ENCODE data around the gene LGALS8.
"Not testable (repeated sequence)": the region's sequence is repeated elsewhere in the genome, so short reads cannot be mapped to it uniquely, and the experiment has no call there.

Gene LGALS8

GRCh38 chr1:236536540-236536939, 12.8 kb downstream of the LGALS8 start:
- in situ Hi-C loops (cut with HindIII; ENCODE audit: low sequenced_read_pairs), result no loop called here

GRCh38 chr1:236540813-236541465, 17.2 kb downstream of the LGALS8 start:
- in situ Hi-C loops (cut with HindIII; ENCODE audit: low sequenced_read_pairs), result no loop called here

- in situ Hi-C loops (cut with HindIII; ENCODE audit: low sequenced_read_pairs), result no loop called here
These were observed 17.9 kb downstream of the LGALS8 start for GRCh38 chr1:236541710-236542109.

GRCh38 chr1:236543065-236543669, 19.4 kb downstream of the LGALS8 start:
- in situ Hi-C loops (cut with HindIII; ENCODE audit: low sequenced_read_pairs), result no loop called here

- in situ Hi-C loops (cut with HindIII; ENCODE audit: low sequenced_read_pairs), result no loop called here
These were observed 21.9 kb downstream of the LGALS8 start for GRCh38 chr1:236545621-236546169.

DNA sequence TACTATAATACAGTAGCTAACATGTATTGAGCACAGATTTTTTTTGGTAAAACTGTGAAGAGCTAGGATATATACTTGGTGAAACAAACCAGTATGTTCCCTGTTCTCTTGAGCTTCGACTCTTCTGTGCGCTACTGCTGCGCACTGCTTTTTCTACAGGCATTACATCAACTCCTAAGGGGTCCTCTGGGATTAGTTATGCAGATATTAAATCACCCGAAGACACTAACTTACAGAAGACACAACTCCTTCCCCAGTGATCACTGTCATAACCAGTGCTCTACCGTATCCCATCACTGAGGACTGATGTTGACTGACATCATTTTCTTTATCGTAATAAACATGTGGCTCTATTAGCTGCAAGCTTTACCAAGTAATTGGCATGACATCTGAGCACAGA, 24.7 kb downstream of the LGALS8 start:
- in situ Hi-C loops (cut with HindIII; ENCODE audit: low sequenced_read_pairs), result no loop called here

- in situ Hi-C loops (cut with HindIII; ENCODE audit: low sequenced_read_pairs), result no loop called here
These were observed 27.4 kb downstream of the LGALS8 start for GRCh38 chr1:236550961-236551851.

DNA sequence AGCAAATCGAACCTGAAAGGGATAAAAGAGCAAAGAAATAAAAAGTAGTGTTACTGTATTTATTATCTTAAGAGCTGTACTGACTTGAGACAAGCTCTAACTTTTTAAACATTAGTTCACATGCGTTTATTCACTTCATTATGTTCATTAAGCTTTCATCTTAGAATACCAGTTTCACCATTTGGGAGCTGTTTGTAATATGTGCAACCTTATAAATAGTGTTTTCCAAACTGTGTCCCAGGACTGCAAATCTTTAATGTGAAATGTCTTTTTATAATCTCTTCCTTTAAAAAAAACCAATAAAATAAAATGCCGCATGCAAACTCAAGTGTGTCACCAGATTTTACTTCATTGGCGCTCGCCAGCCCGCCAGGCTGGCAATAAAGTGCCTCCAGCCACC, 28.3 kb downstream of the LGALS8 start:
- in situ Hi-C loops (cut with HindIII; ENCODE audit: low sequenced_read_pairs), result no loop called here

DNA sequence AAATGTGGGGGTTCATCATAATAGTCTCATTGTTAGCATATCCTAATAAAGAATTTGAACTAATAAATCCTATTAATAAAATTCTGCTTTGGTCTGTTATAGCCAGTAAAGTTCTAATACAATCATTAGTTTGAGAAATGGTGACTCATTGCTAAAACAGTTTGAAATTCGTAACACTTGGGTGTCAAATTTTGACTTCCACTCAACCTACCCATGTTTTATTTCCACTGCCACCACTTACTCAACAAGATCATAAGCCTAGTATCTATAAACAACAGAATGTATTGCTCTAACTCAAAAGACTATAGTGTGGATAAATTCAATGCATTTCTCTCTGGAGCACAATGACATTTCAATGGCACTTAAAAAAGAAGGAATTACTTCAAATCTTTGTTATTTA, 29.1 kb downstream of the LGALS8 start:
- in situ Hi-C loops (cut with HindIII; ENCODE audit: low sequenced_read_pairs), result no loop called here

DNA sequence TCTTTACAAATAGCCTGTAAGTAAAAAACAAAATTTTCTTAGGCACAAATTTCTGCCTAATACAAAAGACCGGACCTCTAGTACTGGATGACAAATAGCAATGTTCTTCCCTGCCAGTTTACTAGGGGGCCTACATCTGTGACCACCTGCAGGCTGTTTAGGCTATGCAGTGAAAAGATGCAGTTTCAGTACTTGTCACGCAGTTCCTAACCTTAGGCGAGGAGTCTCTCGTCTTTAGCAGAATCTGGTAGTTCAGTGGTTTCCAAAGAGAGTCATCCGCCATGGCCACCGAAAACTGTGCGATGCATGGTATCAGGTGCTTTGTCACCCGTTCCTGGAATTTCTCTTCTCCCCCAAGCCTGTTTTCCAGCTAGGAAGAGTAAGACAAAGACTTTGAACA, 29.6 kb downstream of the LGALS8 start:
- in situ Hi-C loops (cut with HindIII; ENCODE audit: low sequenced_read_pairs), result no loop called here

DNA sequence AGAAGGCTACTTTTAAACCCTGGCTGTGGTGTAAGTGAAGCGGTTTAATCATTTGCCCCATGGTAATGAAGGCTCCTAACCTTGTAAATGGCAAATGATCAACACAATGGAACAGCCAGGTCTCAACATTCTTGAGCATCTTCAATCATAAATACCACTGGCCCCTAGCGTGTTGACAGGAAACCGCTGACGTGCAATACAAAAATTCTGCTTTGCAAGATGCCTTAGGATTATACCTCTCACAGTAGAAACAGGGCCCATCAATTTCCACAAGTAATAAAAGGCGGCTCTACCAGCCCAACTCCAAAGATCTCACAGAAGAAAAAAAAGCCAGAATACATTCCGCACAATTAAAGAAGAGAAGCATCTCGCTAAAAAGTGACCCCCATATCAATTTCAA, 32.8 kb downstream of the LGALS8 start:
- in situ Hi-C loops (cut with HindIII; ENCODE audit: low sequenced_read_pairs), result no loop called here

GRCh38 chr1:236558081-236558480, 34.3 kb downstream of the LGALS8 start:
- in situ Hi-C loops (cut with HindIII; ENCODE audit: low sequenced_read_pairs), result no loop called here

DNA sequence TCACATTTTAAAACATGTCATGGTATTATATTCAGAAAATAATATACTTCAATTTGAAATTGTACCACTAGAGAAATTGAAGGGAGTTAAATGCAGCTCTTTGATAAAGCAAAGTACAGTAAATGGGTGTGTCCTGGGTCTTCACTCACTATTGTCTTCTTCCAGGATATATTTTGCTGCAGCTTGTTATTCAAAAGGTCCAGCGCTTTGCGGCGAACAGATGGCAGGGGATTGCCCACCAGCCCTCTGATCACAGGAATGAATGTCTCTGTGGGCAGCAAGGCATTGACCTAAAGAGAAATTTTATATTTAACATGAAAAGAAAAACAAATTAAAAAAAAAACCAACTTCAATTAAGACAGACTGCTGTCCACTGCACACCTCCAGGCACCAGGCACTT, 35.1 kb downstream of the LGALS8 start:
- in situ Hi-C loops (cut with HindIII; ENCODE audit: low sequenced_read_pairs), result no loop called here

DNA sequence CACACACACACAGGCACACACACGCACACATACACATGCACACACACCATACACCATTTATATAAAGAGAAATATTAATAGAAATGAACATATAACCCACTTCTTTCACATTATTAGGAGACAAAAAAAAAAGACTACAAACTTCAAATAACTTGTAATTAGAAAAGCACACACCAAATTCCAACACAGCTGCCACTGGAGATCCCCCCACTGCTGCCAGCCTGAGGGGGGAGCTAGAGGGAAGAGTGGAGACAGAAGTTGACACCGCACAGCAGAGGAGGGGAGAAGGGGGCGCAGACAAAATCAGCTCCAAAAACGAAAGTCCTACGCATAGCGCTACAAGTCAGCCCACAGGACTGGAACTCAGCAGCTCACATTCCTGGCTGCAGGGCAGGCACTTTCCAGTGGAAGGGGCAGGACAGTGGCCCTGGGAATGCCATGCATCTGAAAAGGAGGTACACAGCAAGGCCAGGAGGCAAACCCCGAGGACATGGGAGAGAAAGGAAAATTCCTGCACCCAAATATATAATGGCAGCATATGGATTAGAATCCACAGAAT, 36.5 kb downstream of the LGALS8 start:
- in situ Hi-C loops (cut with HindIII; ENCODE audit: low sequenced_read_pairs), result no loop called here

- in situ Hi-C loops (cut with HindIII; ENCODE audit: low sequenced_read_pairs), result no loop called here
These were observed 38.2 kb downstream of the LGALS8 start for GRCh38 chr1:236561976-236562375.

GRCh38 chr1:236565530-236565929, 41.7 kb downstream of the LGALS8 start:
- in situ Hi-C loops (cut with HindIII; ENCODE audit: low sequenced_read_pairs), result no loop called here

- in situ Hi-C loops (cut with HindIII; ENCODE audit: low sequenced_read_pairs), result no loop called here
These were observed 44.6 kb downstream of the LGALS8 start for GRCh38 chr1:236568285-236568894.

GRCh38 chr1:236575523-236575922, 51.7 kb downstream of the LGALS8 start:
- in situ Hi-C loops (cut with HindIII; ENCODE audit: low sequenced_read_pairs), result no loop called here

GRCh38 chr1:236576004-236576403, 52.2 kb downstream of the LGALS8 start:
- in situ Hi-C loops (cut with HindIII; ENCODE audit: low sequenced_read_pairs), result no loop called here

DNA sequence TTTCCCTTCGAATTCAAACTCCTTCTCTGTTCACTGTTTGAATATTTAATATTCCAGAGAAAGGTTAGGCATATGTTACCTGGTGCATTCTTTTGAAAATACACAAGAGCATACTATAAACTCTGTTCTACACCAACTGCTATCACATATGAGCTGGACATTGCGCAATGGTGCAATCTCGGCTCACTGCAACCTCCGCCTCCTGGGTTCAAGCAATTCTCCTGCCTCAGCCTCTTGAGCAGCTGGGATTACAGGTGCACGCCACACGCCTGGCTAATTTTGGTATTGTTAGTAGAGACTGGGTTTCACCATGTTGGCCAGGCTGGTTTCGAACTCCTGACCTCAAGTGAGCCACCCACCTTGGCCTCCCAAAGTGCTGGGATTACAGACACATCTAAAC, 53.3 kb downstream of the LGALS8 start:
- in situ Hi-C loops (cut with HindIII; ENCODE audit: low sequenced_read_pairs), result not testable (repeated sequence)

DNA sequence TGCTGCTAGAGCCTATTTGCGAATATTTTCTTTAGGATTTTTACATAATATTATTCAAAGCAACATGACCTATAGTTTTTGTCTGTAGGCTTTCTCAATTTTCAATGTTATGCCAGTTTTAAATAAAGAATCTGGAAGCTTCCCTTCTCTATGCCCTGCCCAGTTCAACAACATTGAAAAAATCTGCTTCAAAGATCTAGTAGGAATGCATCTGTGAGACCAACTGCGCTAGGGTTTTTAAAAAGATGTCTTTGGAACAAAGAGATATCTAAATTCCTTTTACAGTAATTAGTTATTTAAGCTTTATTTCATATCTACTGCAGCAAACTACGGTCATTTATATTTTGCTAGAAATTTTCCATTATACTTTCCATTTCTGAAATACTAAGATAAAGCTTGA, 54.9 kb downstream of the LGALS8 start:
- in situ Hi-C loops (cut with HindIII; ENCODE audit: low sequenced_read_pairs), result no loop called here
